Measurements from ENCODE around the gene OXLD1.
"Not testable (repeated sequence)": the region's sequence is repeated elsewhere in the genome, so short reads cannot be mapped to it uniquely, and the experiment has no call there.

Gene OXLD1

GRCh38 chr17:81636505-81637288 lies 29.7 kb downstream of the OXLD1 start, which contains the start of the genes NPLOC4 and TSPAN10:
TSS of gene NPLOC4 (minus strand) at chr17:81637112. CDS start at chr17:81636930, 182 bp downstream.
TSS of gene TSPAN10 (plus strand) at chr17:81637196. CDS start at chr17:81642413, 5,217 bp downstream.
- DNase-seq (ENCODE audit: low read depth, low spot score) = peak; percentile 68
- H3K4me3 ChIP-seq (ENCODE audit: low read length) = peak within 1 kb of the TSS; percentile 97

- DNase-seq (ENCODE audit: low read depth, low spot score) = no peak
- peak overlapping the region; percentile 97 for H3K4me3 ChIP-seq (ENCODE audit: low read length)
These were observed 30.4 kb downstream of the OXLD1 start for GRCh38 chr17:81635973-81636504.

- no peak for DNase-seq (ENCODE audit: low read depth, low spot score)
- H3K4me3 ChIP-seq (ENCODE audit: low read length) = peak overlapping the region; percentile 97
These were observed 31.0 kb downstream of the OXLD1 start for GRCh38 chr17:81635431-81635830.

DNA sequence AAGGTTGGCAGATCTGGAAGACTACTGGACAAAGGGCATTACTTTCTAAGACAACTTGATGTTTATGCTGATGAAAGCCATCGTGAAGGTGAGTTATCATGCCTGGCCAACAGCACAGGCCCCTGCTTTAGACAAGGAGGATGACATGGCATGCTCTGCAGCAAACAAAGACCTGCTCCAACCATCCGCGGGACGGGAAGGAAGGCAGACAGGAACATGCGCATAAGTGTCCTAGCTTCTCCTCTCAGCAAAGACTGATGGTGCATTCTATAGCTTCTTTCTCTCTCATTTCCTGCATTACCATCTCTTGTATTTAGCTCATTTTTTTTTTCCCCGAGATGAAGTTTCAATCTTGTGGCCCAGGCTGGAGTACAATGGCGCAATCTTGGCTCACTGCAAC lies 34.9 kb downstream of the OXLD1 start:
- H3K4me3 ChIP-seq (ENCODE audit: low read length) = no peak overlapping the region
- DNase-seq (ENCODE audit: low read depth, low spot score) = no peak

DNA sequence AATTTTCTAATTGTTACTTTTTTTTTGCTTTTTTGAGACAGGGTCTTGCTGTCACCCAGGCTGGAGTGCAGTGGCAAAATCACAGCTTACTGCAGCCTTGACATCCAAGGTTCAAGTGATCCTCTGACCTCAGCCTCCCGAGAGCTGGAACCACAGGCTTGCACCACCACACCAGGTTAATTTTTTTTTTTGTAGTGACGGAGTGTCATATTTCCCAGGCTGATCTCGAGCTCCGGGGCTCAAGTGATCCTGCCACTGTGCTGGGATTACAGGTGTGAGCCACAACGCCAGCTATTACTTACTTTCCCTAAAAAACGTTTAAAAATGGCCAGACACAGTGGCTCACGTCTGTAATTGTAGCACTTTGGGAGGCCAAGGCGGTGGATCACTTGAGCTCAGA lies 36.1 kb downstream of the OXLD1 start:
- no peak overlapping the region for H3K4me3 ChIP-seq (ENCODE audit: low read length)
- no peak for DNase-seq (ENCODE audit: low read depth, low spot score)

DNA sequence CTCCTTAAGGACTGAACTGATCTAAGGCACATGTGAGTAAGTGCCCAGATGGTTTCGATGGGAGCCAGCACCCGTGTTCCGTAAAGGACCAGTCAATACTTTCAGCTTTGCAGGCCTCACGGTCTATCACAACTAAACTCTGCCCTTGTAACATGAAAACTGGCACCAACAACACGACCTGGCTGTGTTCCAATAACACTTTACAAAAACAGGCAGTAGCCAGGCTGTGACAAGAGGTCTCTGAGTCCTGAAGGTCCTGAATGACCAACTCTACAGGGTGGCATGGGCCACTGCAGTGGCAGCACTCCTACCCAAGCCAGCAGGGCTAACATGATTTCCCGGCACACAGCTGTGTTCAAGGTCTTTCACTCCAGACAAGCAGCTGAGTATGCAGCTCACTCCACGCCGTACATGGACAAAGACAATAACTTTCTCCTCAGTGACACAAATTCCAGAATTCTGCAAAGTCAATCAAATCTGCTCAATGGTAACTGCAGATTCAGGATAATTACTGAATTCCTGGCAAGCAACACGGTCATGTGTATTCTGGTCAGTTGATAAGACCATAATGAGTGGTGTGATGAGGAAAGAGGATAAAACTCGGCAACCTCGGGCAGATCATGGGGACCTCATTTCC lies 44.8 kb downstream of the OXLD1 start:
- DNase-seq (ENCODE audit: low read depth, low spot score) = no peak
- H3K4me3 ChIP-seq (ENCODE audit: low read length) = no peak overlapping the region

GRCh38 chr17:81618307-81618706 lies 48.1 kb downstream of the OXLD1 start:
- DNase-seq (ENCODE audit: low read depth, low spot score); H3K4me3 ChIP-seq (ENCODE audit: low read length): not testable (repeated sequence)

DNA sequence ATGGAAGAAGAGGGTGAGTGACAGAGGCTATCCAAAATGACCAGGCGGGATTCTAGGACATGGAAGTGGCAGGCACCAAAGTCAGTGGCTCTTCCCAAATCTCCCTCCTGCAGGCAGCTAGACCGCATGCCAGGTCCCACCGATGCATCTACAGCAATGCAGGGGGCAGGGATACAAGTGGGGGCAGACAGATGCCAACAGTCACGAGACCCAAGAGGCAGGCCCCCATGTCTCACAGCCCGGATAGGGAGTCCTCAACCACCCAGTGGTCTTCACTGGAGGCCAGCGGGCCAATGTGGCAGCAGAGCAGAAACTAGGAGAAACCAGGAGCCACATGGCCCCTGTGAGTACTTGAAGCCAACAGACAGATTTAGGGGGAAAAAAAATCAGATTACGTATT lies 49.5 kb downstream of the OXLD1 start:
- no peak for DNase-seq (ENCODE audit: low read depth, low spot score)
- no peak overlapping the region for H3K4me3 ChIP-seq (ENCODE audit: low read length)

- DNase-seq (ENCODE audit: low read depth, low spot score) = no peak
- H3K4me3 ChIP-seq (ENCODE audit: low read length) = no peak overlapping the region
These were observed 50.9 kb downstream of the OXLD1 start for GRCh38 chr17:81615401-81615930.
